Stimulated activated CD4-positive, alpha-beta T cell treated with anti-CD3 and anti-CD28 coated beads, Interleukin-2, amount 100 ng/mL, for 24 hours (primary cell): Measurements from ENCODE around the gene C4orf54.

ENCODE experiments used
- DNase-seq, 2 donors: peaks; one replicate each; pipeline ENCODE4 v3.0.0-alpha.2; 2020

Gene C4orf54

GRCh38 chr4:99657798-99658197, at the start of gene C4orf54:
C4orf54 (minus strand) TSS chr4:99657828; CDS start chr4:99654648, 3,180 bp downstream.
- no peak for DNase-seq

DNA sequence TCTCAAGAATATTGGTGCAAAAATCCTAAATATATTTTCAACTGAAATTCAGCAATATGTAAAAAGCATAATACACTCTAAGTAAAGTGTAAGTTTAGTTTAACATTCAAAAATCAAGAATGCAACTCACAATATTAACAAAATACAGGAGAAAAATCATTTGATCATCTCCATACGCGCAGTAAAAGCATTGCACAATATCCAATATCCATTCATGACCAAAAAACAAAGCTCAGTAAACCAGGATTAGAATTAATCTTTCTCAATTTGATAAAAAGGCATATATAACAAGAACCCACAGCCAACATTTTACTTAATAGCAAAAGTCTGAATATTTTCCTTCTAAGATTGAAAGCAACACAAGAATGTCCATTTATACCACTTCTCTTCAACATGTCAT, 48.3 kb upstream of the C4orf54 start:
- DNase-seq, result no peak

GRCh38 chr4:99696801-99697200, 39.2 kb upstream of the C4orf54 start:
- DNase-seq, result no peak

GRCh38 chr4:99693140-99693539, 35.5 kb upstream of the C4orf54 start:
- DNase-seq, result no peak

GRCh38 chr4:99690990-99691389, 33.4 kb upstream of the C4orf54 start:
- no peak for DNase-seq

- no peak for DNase-seq
Measured at GRCh38 chr4:99690472-99690871, 32.8 kb upstream of the C4orf54 start.

DNA sequence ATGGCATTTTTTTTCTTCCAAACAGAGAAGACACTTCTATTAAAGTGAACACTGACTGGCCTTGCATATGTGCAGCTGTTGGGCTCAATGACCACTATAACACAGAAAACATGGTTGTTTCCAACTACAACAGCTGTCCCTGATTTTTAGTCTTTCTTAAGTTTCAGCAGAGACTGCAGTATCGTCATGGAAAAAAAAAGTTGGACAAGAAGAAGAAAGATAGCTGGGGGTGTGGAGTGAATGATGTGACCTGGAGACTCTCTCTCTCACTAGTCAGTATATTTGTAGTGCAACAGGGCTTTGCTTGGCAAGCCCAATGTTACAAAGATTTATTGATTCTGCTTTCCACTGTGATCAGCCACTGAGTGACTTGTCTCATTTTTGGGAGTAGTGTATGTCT, 29.5 kb upstream of the C4orf54 start:
- no peak for DNase-seq

DNA sequence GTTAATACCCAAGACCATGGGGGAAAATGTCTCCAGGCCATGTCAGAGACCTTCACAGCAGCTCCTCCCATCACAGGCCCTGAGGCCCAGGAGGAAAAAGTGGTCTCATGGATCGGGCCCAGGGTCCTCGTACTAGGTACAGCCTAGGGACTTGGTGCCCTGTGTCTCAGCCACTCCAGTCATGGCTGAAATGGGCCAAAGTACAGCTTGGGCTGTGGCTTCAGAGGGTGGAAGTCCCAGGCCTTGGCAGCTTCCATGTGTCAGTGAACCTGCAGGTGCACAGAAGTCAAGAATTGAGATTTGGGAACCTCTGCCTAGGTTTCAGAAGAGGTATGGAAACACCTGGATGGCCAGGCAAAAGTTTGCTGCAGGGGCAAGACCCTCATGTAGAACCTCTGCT, 27.6 kb upstream of the C4orf54 start:
- no peak for DNase-seq

DNA sequence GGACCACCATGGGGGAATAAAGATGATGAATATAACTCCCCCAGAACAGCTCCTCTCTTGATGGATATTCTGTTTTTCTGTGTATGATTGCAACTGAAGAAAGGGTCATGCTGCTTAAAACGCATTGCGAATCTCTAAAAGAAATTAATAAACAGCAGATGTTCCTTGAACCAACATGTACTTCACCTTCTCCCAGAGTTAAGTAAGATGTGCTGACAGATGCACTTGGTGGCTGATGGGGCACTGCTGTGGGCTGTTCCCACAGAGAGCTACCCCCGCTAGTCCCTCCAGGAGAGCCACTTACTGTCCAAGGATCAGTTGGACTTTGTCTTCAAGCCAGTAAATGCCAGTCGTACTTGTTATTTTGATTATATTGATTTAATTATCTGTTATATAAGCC, 26.3 kb upstream of the C4orf54 start:
- no peak for DNase-seq

GRCh38 chr4:99679976-99680375, 22.3 kb upstream of the C4orf54 start:
- DNase-seq, result no peak

DNA sequence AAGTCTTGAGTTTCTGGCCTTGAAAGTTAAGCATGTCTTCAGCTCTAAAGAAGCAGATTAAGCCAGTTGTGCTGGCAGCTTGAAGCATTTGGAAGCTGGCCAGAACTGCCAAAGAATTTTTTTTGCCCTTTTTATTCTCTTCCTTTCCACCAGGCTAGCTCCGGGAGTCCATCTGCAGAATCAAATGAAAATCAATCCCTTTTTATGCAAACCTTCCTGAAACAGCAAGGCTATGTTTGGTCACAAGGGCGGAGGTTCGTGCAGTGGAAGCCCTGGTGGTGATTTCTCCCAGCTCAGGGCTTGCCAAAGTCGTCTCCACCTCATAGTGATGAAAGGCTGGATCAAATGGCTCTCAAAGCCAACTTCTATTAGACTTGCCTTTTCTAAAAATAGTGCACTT, 21.6 kb upstream of the C4orf54 start:
- DNase-seq, result no peak

GRCh38 chr4:99677161-99677560, 19.5 kb upstream of the C4orf54 start:
- no peak for DNase-seq

GRCh38 chr4:99670409-99671073, 12.9 kb upstream of the C4orf54 start:
- DNase-seq, result no peak

DNA sequence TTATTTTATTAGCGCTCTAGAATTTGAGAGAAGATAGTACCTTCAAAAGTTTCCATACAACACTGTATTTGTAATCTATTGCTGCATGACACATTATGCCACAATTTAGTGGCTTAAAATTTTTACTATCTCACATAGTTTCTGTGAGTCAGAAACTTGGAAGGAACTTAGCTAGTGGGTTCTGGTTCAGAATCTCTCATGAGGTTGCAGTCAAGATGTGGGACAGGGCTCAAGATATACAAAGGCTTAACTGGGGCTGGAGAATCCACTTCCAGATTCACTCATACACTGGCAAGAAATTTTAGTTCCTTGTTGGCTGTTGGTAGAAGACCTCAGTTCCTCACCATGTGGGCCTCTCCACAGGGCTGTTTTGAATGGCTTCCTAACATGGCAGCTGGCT, 11.5 kb upstream of the C4orf54 start:
- no peak for DNase-seq

- DNase-seq, result no peak
Measured at GRCh38 chr4:99668472-99668871, 10.8 kb upstream of the C4orf54 start.

DNA sequence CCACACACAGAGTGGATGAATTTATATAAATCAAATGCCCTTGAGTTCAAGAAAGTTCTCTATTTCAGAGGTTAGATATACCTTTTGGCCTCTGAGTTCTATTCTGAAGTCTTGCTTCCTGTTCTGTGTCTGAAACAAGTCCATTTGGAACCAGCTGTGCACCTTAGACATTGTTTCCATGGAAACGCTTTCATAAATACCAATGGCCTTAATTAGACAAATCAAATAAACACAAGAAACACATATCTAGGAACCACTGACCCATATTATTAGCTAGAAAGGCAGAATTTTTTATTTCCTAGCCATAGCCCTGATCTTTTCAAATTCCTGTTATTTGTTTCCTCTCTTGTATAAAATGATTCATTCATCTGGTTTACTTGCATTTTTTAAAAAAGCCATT, 8.4 kb upstream of the C4orf54 start:
- no peak for DNase-seq

DNA sequence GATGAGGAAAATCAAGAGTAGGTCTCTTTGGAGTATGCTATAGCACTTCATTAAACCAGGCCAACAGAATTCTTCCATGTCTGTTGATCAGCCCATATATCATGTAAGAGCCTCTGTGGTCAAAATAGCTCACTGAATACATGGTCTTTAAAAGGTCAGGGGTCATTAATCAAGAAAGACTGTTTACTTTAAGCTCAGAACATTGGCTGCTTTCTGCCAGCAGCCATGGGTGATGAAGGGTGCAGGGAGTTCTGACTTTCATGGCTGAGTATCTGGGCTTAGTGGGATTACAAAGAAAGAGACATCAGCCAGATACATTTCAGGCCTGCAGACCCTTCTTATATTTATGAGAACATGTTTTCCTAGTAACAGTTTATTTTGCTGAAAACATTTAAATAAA, 7.1 kb upstream of the C4orf54 start:
- no peak for DNase-seq

DNA sequence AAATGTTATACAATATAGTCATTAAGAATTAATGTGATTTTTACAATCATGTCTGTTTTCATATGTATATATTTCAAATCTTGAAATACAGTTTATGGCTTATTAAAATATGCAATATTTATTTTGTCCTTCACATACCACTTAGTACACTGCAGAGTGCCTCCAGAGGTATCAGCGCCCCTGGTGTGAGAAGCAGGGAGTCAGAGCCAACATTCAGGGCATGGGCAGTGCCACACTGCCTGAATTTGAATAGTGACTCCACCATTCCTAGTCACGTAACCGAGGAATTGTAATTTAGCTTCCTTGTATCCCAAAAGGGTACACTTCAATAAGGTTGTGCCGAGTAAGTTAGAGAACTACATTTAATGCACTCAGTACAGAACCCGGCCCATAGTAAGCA, 4.3 kb upstream of the C4orf54 start:
- no peak for DNase-seq

GRCh38 chr4:99658666-99659065, 1.0 kb upstream of the C4orf54 start:
- no peak for DNase-seq

GRCh38 chr4:99655308-99656081, 2.1 kb downstream of the C4orf54 start:
- no peak for DNase-seq

GRCh38 chr4:99654361-99654761, 3.3 kb downstream of the C4orf54 start:
- no peak for DNase-seq

DNA sequence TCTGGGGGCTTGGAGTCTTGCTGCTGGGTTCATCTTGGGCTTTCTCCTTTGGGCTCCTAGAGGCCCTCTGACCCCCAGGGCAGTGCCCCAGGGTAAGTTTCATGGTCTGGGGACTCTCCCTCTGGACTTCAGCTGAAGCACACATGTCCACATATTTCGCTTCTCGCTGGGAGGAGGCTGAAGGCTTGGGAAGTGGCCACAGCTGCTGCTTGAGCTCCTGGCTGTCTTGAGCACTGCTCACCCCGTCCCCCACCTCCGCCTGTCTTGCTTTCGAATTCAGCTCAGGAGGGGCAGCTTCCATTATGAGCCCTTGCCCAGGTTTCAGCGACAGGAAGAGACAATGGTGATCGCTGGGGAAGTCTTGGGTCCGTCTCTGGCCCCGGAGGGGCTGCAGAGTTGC, 3.7 kb downstream of the C4orf54 start:
- no peak for DNase-seq

DNA sequence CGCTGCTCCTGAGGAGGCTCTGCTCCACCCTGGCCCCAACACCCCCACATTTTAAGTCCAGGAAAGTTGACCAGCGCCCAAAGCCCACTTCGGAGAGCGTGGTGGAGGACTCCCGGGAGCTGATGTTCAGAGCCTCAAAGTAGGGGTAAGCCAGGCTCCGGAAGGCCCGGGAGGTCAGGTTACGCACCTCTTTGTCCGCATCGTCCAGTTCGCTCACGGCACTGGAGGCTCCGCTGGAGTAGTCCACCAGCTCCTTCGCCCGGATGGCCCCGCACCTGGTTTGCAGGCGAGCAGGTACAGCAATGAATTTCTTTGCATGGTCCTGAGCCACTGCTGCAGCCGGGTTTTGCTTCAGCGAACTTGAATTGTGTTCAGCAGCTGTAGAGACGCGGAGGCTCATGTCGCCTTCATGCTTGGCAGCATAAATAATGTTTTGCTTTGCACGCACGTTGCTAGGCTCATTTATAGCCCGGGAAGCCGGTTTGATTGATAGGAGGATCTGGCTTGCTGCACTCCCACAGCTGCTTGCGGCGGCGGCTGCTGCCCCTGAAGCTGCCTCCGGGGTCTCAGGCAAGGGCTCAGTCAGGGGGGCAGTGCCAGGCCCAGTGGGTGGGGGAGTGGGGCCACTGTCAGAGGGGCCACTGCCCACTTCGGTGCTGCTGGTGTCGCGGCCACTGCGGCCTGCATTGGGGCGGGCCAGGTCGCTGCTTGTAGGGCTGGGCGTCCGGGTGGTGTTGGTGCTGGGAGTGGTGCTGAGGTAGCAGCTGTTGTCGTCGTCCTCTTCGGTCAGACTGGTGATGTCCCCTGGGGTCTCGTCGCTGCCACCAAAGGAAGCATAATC, 4.8 kb downstream of the C4orf54 start:
- no peak for DNase-seq
